Tongue (tissue), 2 donors: ENCODE measurements around the gene FAM24B. TPM values are rescaled to one million over a fixed set of nuclear protein-coding genes. Genes with fewer than 3 reads are reported as not detected.
"Not testable (repeated sequence)": the region's sequence is repeated elsewhere in the genome, so short reads cannot be mapped to it uniquely, and the experiment has no call there.

Experiments used
- DNase-seq: peaks from one replicate; pipeline ENCODE4 v3.0.0-alpha.2; 2015
- total RNA-seq: library from RNA; depleted of rRNA; stranded (reverse); fragments of >200 nt; gene quantifications from one replicate; pipeline ENCODE4 v1.2.3, GENCODE V29; 2014

The FAM24B gene
- total RNA-seq, 1 donor from 2014 or later = 7.5 TPM

DNA sequence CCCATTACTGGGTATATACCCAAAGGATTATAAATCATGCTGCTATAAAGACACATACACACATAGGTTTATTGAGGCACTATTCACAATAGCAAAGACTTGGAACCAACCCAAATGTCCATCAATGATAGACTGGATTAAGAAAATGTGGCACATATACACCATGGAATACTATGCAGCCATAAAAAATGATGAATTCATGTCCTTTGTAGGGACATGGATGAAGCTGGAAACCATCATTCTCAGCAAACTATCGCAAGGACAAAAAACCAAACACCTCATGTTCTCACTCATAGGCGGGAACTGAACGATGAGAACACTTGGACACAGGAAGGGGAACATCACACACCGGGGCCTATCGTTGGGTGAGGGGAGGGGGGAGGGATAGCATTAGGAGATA, 21.3 kb downstream of the FAM24B start:
- not testable (repeated sequence) for DNase-seq

DNA sequence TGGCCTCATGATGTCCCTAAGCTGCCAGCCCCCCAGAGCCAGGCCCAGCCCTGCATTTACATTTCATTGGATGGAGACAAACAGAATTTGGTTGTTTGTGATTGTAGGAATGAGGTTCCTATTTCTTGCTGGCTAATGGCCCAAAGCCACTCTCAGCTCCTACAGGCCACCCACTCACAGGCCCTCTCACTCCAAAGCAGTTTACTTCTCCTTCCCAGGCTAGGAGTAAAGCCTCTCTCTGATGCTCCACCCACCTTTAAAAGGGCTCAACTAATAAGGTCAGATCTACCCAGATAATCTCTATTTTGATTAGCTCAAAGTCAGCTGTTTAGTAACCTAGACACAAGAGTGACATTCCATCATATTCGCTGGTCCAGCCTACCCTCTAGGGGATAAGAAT, 22.5 kb downstream of the FAM24B start:
- no peak for DNase-seq

DNA sequence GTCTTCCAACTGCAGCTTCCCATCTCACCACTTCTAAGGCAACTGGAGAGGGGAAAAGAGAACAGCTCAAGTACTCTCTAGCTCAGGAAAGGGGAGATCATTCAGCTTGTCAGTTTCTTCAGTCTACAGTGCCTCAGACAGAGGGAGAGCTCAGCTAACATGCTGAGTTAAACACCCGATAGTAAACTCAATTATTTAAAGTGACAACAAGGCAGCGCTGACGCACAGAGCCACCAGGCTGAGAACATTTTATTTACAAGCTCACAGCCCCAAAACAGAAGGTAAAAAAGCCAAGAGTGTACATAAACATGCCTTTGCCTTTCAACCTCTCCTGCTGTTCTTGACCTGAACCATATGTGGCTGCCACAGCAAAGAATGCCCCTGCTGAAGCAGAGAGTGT, 23.6 kb downstream of the FAM24B start:
- DNase-seq = no peak

DNA sequence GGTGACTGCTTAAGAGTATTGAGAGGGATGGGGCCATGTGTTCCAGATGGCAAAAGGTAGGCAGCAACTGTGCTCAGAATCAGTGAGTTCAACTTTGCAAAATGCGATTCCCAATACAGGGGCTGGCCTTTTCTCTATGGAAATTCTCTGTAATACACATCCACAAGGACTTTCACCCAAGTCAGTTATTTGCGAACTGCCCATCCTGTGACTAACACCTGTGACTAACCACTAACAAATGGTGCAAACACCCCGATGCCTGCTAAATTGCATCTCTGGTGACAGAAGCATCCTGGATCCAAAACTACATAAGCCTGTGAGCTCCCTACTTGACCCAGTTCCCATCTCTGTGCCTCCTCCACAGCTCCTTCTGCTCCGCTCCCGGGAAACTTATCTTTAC, 24.7 kb downstream of the FAM24B start:
- DNase-seq = no peak

DNA sequence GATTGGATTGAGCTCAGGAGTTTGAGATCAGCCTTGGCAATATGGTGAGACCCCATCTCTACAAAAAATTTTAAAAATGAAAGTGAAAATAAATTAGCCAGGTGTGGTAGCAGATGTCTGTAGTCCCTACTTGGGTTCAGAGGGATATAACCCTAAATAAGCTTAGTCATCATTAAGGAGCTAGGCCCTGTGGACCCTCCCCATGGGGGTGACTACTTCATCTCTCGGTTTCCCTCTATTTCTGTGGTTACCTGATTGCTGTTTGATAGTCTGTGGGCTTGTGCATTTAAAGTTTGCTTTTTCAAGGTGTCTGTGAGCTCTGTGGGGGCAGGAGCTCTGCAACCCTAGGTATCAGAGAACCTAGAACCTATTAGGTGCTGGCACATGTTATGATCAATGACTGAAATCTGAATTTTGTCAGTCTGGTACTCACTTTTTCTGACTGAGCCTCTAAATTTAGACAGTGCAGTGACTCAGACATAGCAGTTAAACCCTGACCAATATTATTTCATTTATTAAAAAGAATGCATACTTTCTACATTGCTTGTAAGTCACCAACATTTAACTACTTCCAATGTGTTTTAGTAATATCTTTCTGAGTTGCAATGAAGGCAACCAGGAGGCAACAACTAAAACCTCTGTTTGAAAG, 25.6 kb downstream of the FAM24B start:
- DNase-seq = no peak

DNA sequence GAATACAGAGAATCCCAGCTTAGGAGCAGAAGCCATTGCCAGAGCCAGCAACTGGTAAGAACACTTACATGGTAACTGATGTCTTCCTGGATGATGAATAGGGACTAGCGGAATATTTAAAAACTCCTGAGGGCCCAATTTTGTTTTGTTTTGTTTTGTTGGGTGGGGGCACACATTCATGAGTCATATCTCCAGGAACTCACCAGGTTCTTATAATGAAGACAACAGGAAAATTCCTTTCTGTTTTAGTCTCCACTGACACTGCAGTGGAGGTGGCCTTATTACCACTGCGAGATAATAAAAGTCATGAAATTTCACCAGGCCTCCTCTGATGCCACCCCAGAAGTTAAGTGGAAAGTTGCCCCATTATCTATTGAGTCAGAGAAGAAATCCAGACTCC, 27.1 kb downstream of the FAM24B start:
- DNase-seq = no peak

DNA sequence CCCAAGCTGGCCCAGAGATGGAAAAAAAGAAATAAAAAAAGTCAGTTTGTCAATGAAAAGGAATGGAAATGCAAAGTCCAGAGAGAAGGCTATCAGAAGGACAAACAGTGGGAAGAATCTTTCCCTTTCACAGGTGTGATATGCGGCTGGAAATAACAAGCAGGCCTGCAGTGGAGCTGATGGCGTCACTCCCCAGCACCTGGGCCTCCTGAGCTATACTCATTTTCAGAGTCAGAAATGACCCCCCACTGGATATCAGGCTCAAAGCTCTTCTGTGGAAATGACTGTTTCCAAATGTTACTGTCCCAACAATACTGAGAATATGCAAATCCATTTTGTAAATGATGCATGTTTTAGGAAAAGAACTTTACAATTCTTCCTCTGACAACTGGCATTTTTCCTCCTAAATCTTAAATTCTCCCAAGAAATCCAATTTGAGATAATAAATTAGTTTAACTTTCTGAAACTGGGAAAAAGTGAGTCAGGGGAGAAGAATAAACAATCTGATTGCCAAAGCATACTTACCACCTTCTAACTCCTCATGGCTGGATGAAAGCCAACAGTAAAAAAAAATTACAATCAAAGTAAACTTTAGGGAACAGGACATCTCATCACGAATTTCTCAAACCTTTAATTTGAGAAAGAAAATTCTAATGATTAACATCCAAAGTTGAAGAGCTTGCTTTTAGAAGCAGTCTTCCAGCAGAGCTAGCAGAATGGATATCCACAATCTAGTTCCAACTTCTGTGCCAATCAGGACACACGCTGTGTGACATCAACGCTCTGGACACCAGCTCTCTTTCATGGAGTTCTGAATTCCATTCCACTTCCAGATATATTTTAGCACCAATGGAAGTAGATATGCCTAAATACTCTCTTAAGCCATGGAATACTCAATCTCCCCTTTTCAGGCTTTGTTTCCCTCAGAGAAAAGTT, 28.4 kb downstream of the FAM24B start:
- DNase-seq = no peak

DNA sequence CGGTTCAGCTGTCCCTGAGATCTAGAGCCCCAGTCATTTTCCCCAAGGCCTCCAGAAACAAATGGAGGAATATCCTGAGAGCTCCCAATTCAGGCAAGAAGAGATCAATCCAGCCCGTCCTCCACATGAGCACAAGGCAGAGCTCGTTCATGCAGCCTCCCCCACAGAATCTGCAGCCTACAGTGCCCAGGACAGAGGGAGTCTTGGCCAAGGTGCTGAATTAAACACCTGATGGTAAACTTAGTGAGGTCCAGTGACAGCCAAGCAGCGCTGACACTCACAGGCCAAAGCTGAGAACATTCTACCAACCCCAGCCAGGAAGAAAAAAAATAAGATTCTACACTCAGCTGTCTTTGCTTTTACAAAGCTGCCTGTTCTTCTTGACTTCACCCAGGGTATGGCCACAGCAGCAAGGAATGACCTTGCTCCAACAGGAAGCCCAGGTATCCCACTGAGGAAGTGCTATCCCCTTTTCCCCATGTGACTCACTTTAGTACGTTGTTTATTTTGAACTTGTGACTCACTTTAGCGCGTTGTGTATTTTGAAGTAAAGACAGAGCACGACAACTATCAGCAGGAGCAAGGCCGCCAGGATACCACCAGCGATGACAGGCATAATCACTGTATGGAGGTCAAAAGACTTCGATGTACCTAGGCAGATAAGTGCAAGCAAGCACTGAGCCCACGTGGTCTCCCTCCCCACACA, 29.3 kb downstream of the FAM24B start:
- no peak for DNase-seq

DNA sequence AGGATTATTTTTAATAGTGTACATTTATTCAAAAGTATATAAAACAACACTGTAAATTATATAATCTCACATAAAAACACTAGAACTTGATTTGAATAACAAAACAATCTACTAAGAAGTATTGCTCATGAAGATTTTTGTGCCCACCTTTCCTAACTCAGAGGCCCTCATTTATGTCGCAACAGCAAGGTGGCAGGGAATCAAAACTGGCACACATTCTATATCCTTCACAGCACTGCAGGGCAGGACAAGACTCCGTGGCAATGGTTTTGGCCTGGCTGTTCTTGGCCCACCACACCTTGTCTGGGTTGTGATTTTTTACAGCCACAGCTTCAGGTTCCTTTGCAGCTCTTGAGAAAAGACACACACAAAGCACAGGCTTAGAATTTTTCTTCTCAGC, 30.3 kb downstream of the FAM24B start:
- no peak for DNase-seq

DNA sequence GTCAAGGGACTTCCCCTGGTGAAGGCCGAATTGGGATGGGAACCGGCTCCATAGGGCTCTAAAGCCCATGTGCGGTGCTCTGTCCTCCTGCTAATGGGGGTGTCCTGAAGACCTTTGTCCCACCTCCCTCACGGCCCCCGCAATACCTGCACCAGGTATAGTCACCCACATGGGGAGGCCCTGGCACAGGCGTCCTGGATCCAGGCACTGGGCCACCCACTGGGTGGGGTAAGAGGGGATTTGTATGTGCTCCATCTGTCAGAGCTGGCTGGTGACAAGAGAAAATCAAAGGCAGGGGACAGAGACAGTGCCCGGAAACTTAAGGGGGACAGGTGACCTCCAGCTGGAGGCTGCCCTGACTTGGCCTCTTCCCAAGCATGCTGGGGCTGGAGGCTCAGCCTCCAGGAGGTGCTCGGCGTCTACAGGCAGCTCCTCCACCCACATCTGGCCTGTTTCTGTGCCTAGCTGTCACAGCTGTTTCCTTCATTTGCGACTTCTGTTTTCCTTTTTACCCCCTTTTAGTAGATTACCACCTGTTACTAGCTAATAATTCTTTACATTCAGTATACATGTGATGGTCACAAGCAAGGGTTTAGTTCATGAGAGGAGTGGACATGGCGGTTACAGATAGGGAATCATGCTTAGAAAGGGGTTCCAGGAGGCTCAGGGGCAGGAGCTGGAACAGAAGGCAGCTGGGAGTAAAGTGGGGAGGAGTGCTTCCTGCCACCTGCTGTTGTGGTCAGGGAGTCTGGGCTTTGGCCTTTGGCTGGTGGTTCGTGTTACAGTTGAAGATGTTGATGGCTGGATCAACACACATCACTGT, 31.4 kb downstream of the FAM24B start:
- peak; percentile 40 for DNase-seq

DNA sequence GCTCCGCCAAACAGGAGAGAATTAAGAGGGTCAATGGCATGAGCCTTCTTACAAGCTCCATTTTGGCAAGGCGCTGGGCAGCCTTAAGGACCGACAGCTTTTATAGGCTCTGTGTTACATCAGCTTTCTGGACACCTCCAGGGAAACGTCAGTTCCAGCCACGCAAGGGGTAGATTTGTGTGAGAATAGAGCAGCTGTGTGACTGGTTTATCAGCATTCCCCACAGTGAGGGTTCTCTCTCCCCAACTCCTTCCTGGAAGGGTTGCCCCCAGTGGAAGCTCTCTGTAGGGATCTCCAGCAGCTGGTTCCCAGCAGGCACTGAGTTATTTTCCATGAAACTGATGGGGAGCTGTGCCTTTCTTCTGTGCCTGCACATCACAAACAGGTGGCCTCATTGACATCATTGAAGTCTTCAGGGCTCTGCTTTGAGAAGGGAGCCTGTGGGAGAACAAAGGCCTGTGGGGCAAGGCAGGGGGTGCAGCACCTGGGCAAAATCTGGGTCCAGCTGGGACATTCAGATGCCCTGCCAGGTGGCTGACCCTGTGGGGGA, 33.5 kb downstream of the FAM24B start, which contains the start of gene CUZD1:
Gene CUZD1 (minus strand): TSS at position 75 of the 550 bp plus-strand sequence. CDS start 14 bp downstream, at position 61.
- no peak for DNase-seq

DNA sequence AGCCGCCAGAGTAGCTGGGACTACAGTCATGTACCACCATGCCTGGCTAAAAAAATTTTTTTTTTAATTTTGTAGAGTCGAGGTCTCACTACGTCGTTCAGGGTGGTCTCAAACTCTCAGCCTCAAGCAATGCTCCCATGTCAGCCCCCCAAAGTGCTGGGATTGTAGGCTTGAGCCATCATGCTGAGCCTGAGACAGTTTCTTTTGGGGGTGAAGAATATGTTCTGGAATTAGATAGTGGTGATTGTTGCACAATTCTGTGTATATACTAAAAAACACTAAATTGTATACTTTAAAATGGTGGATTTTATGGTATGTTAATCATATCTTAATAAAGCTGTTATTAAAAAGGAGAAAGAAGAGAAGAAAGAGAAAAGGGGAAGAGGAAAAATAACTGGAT, 35.2 kb downstream of the FAM24B start:
- DNase-seq = no peak

DNA sequence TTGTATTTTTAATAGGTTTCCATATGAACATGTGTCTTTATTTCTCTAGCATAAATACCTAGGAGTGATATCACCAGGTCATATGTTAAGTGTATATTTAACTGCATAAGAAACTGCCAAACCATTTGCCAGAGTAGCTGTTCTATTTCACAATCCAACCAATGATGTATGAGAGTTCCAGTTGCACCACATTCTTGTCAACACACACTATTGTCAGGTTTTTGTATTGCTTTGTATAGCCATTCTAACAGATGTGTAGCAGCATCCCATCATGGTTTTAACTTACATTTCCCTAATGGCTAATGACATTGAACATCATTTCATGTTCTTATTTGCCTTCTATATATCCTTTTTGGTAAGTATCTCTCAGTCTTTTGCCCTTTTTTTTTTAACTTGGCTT, 37.8 kb downstream of the FAM24B start:
- no peak for DNase-seq

DNA sequence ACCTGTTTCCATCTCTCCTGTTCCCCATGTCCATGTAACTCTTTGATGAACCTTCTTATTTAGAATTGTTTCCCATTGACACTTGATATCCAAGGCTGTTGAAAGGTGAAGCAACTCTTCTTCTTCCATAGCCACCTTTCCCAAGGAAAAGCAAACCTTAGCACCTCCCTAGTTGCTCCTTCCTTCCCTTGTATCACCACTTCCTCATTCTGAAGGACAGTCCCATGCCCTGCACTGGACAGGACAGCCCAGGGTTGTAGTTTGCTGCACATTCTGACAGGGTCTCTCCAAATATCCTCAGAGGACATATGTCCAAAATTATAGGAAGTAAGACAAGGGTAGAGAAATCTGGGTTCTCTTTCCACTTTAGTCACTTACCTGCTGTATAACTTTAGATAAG, 39.9 kb downstream of the FAM24B start:
- DNase-seq = no peak

DNA sequence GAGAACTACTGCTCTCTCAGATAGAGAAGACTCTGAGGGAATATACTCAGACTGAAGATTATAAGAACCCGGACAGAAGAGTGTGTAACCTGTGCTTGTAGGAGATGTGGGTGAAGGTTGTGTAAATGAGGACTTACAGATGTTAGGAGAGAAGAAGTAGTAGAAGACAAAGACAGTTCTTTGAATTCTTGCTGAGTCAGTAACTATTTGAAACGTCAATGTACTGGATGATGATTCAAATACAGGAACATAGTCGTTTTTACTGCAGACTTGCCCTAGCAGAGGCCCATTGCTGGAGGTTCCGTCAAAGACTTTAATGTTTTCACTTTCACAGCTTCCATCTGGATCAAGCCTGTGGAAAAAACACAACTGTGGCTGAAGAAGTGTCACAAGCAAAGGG, 40.5 kb downstream of the FAM24B start:
- no peak for DNase-seq

DNA sequence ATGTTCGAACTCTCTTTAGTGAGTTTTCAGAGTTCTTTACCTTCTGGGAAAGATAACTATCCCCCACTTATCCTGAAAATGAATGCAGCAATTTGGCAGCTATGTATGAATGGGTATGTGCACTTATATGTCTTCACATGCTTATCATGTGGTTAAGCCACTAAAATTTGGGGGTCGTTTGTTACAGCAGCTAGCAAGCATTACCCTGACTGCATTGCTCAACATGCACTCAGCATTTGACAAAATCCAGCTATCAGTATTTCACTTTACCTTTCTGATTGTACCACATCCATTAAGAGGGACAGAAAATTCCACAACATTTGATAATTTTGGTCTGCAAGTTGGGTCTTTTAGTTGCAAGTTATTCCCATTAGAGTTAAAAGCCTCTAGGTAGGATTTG, 43.5 kb downstream of the FAM24B start:
- DNase-seq = no peak

DNA sequence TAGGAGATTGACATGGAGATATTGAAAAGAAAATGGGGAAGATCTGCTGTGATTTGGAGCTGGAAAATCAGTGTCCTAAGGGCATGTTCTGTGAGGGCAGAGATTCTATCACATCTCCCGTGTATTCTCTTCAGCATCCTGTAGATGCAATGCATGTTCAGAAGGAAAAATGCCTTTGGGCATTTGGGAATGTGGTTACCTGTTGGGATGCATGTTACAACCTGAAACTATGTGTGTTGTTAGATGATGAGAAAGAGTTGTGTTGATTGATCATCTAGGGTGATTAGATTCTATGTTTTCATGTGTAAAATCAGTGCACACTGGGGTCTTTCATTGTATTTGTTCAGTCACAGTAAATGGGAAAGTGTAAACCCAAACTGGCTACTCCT, 48.4 kb downstream of the FAM24B start:
- no peak for DNase-seq

DNA sequence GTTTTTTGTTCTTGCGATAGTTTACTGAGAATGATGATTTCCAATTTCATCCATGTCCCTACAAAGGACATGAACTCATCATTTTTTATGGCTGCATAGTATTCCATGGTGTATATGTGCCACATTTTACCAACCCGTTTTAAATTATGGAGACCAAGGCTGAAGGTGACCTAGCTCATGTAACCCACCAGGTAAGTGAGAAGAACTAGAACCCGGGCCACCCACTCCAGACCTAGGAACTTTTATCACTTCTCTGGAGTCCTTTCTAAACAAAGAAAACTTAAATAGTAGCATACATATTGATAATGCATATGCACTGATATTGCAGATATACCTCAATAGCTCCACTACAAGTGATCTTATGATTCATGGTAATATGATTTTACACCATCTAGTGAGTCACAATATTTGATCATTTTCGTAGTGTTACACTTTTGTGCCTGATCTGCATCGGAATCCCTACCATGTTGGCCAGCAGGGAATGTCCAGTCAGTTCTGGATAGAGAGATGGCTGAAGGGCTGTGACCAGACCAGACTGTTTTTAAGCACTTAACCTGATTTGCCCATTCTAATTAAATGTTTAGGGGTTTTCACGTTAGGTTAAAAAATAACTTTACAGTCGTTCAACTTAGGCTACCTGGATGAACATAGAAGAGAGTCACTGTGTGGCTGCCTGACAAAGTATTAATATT, 49.0 kb downstream of the FAM24B start:
- DNase-seq = no peak

DNA sequence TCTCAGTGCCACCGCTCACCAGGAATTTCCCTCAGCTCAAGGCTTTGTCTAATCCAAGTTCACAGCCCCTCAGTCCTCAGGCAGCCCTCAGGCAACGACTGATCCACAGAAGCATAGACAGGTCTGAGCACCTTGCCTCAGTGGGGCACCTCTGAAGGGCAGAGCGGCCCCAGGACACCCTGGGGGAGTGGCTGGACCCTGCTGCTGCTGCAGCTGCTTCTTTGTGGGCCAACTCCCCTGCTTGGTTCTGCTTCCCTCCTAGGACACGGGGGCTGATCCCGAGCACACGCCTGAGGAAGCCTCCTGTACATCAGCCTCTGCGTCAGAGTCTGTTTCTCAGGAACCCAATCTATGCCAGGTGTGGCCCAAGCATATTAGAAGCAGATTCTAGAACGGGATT, 49.9 kb downstream of the FAM24B start:
- DNase-seq = no peak

DNA sequence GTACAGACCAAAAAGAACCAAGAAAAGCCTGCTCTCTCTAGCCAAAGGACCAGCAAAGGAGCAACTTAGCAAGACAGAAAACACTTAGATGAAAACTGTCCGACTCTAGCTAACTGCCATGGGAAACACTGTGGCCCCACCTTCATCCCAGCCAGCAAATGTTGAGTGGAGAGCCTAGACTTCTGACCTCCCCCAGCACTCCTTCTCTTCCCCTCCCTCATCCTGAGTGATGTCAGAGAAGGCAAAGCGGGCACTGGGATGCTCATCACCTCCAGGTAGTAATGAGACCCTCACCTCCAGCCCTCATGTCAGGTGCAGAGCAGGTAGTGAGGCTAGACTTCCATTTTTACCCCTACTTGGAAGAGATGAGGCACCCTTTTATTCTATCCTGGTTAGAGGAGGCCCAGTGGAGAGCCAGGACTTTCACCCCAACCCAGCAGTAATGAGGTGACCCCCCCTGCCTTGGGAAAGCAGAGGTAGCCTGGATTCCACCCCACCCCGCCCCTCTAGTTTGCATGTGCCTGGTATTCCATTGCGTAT, 50.6 kb downstream of the FAM24B start:
- DNase-seq = no peak

DNA sequence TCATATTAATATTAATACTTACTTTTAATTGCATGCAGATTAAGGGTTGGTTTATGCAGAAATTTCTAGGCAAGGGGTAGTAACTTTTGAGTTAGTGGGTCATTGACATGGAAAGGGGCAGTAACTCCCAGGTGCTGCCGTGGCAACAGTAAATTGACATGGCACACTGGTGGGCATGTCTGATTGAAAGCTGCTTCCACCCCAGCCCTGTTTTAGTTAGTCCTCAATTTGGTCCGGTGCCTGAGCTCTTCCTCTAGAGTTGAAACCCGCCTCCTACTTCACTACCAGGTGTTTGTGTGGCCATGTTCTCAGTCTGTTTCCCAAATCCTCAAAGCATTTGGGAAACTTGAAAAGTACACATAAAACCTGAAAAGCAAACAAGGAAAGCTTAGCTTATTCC, 52.1 kb downstream of the FAM24B start:
- DNase-seq = no peak
